Measurements from ENCODE around the gene TP53I11.

Gene TP53I11

DNA sequence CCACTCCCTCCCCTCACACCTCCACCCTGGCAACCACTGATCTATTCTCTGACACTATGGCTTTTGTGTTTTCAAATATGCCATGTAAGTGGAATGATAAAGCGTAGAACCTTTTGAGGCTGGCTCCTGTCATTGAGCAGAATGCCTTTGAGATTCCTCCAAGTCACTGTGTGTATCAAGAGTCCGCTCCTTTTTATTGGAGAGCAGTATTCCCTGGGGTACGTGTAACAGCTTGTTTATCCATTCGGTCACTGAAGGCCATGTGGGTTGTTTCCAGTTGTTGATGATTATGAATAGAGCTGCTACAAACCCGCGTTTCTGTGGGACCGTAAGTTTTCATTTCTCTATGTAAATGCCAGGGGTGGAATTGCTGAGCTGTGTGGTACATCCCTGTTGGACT, 10.3 kb downstream of the TP53I11 start:
- H3K4me3 ChIP-seq (ENCODE audit: low read depth, low read length) = no peak overlapping the region
- no peak for TF ChIP-seq POLR2A (IDR thresholded peaks at IDR 0.05; ENCODE audit: extremely low read depth, insufficient read length)
- TF ChIP-seq, protein P1, sequence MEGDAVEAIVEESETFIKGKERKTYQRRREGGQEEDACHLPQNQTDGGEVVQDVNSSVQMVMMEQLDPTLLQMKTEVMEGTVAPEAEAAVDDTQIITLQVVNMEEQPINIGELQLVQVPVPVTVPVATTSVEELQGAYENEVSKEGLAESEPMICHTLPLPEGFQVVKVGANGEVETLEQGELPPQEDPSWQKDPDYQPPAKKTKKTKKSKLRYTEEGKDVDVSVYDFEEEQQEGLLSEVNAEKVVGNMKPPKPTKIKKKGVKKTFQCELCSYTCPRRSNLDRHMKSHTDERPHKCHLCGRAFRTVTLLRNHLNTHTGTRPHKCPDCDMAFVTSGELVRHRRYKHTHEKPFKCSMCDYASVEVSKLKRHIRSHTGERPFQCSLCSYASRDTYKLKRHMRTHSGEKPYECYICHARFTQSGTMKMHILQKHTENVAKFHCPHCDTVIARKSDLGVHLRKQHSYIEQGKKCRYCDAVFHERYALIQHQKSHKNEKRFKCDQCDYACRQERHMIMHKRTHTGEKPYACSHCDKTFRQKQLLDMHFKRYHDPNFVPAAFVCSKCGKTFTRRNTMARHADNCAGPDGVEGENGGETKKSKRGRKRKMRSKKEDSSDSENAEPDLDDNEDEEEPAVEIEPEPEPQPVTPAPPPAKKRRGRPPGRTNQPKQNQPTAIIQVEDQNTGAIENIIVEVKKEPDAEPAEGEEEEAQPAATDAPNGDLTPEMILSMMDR (IDR thresholded peaks at IDR 0.05; ENCODE audit: low read depth, low read length) = no peak
- no peak for TF ChIP-seq MYC (IDR thresholded peaks at IDR 0.05; ENCODE audit: low read depth, low read length)
- TF ChIP-seq, protein P2, sequence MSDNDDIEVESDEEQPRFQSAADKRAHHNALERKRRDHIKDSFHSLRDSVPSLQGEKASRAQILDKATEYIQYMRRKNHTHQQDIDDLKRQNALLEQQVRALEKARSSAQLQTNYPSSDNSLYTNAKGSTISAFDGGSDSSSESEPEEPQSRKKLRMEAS (IDR thresholded peaks at IDR 0.05; ENCODE audit: low read depth, low read length) = no peak
- no peak for DNase-seq (ENCODE audit: low read depth)

DNA sequence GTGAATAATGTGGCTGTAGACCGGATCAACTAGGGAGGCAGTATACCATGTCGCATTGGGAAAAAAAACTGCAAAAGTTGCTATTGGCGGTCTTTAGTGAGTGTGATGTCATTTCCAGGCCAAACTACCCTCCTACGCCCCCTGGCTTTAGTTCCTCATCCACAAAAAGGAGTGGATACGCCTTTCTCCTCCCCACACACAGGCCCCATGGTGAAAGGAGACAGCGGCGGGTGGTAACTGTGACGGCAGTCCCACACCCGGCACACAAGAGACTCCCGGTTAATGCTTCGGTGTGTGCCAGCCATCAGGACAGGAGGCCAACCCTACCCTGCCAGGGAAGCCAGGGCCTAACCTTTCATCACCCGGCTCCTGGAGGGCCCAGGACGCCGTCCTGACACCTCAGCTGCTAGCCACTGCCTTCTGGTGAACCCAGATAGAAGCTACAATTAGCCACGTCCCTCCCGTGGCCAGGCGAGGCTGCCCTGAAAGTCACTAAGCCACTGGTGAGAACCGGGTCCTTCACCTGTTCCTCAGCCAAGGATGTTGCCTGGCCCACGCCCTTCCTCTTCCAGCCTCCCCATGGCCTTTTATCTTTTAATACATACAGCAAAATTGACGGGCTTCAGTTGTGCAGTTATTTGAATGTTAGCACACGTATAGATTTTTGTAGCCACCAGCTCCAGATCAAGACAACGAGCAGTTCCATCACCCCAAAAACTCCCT, 10.8 kb downstream of the TP53I11 start:
- TF ChIP-seq, protein P2 (IDR thresholded peaks at IDR 0.05; ENCODE audit: low read depth, low read length) = no peak
- TF ChIP-seq, protein P1 (IDR thresholded peaks at IDR 0.05; ENCODE audit: low read depth, low read length) = peak; percentile 52
- H3K4me3 ChIP-seq (ENCODE audit: low read depth, low read length) = no peak overlapping the region
- DNase-seq (ENCODE audit: low read depth) = peak; percentile 88

DNA sequence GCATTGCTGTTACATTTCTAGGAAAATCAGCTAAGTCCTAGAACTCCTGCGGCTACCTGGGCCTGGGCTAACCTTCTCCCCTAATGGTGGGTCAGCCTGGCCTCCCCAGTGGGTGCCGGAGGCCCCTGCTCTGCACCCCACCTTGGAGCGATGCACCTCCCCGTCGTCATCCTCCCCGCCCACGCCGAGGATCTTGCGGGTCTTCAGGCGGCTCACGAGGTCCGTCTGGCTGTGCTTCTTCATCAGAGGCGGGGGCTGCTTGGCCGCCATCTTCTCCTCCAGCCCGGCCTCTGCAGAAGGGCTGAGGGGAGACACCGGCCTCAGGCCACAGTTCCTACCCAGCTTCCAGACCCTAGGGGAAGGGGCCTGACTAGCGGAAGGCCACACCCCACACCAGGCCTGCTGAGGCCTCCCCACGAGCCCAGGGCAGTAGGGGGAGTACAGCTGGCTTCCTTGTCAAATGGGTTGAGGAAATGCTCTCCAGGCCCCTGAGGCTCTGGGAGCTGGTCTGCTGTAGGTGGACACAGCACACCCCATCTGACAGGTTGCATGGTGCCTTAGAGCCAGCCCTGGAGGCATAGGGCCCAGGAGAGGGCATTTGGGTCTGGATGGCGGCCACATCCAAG, 12.5 kb downstream of the TP53I11 start:
- DNase-seq (ENCODE audit: low read depth) = no peak
- TF ChIP-seq MYC (IDR thresholded peaks at IDR 0.05; ENCODE audit: low read depth, low read length) (no peak), POLR2A (IDR thresholded peaks at IDR 0.05; ENCODE audit: extremely low read depth, insufficient read length) (no peak)
- TF ChIP-seq, protein P2 (IDR thresholded peaks at IDR 0.05; ENCODE audit: low read depth, low read length) = no peak
- TF ChIP-seq, protein P1 (IDR thresholded peaks at IDR 0.05; ENCODE audit: low read depth, low read length) = no peak
- H3K4me3 ChIP-seq (ENCODE audit: low read depth, low read length) = no peak overlapping the region

DNA sequence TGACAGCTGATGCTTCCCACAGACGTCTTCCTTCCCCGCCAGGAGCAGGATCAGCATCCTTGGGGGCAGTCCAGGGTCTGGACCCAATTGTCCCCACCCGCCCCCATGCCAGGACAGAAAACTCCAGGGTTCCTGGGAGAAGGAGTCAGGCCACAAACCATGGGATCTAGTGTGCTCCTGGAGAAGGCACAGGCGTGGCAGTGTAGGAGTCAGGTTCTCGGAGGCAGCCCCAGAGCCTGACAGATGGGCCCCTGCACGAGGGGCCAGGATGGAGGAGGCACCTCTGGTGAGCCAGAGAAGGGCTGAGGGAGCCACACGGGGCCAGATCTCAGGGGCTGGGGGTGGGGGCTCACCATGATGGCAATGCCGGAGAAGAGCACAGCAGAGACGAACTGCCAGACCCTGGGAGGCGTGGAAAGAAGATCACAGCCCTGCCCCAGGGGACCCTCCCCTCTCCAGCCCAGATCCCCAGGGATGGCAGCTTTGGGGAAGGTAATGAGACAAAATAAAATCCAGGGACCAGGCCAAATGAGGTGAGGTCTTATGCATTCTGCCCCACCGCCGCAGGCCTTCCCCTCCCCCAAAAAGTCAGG, 13.6 kb downstream of the TP53I11 start:
- TF ChIP-seq, protein P2 (IDR thresholded peaks at IDR 0.05; ENCODE audit: low read depth, low read length) = no peak
- no peak overlapping the region for H3K4me3 ChIP-seq (ENCODE audit: low read depth, low read length)
- DNase-seq (ENCODE audit: low read depth) = no peak

DNA sequence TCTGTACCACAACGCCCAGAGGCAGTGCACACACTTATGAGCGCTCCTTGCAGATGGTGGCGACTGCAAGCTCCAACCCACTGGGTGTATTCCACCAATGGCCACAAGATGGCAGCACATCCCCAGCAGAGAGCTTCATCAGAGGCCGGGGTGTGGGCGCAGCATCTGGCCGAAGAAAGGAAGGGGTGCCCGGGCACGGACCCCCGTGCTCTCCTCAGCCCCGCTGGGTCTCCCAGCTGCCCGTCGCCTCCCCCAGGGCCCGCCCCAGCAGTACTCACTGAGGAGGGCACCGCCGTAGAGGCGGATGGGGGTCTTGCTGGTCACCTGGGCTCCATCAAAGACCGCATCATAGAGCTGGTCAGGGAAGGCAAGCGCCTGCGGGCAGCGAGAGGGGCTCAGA, 14.2 kb downstream of the TP53I11 start:
- DNase-seq (ENCODE audit: low read depth) = peak; percentile 87
- TF ChIP-seq MYC (IDR thresholded peaks at IDR 0.05; ENCODE audit: low read depth, low read length) (no peak), POLR2A (IDR thresholded peaks at IDR 0.05; ENCODE audit: extremely low read depth, insufficient read length) (no peak)
- TF ChIP-seq, protein P2 (IDR thresholded peaks at IDR 0.05; ENCODE audit: low read depth, low read length) = no peak
- TF ChIP-seq, protein P1 (IDR thresholded peaks at IDR 0.05; ENCODE audit: low read depth, low read length) = peak; percentile 78
- no peak overlapping the region for H3K4me3 ChIP-seq (ENCODE audit: low read depth, low read length)

DNA sequence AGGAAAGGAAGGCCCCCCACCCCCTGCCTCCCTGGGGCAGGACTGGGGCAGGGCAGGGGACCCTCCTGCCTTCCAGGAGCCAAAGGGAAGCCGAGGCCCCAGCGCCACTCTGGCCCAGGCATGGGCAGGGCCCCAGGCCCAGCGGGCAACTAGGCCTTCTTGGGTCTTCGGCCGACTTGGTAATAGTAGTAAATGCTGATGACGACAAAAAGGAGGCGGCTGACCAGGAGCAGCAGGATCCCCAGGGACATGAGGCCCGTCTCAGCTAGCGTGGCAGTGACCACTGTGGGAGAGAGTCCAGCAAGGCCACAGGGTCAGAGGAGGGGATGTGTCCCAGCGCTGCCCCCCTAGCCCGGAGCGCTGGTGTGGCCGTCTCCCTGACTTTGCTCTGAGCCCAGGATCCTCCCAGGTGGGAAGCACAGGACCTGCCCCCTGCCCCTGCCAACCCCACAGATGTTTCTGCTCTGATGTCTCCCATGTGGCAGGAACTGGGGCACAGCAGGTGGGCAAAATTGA, 15.9 kb downstream of the TP53I11 start:
- TF ChIP-seq, protein P1 (IDR thresholded peaks at IDR 0.05; ENCODE audit: low read depth, low read length) = no peak
- TF ChIP-seq MYC (IDR thresholded peaks at IDR 0.05; ENCODE audit: low read depth, low read length) (no peak), POLR2A (IDR thresholded peaks at IDR 0.05; ENCODE audit: extremely low read depth, insufficient read length) (no peak)
- TF ChIP-seq, protein P2 (IDR thresholded peaks at IDR 0.05; ENCODE audit: low read depth, low read length) = no peak
- no peak overlapping the region for H3K4me3 ChIP-seq (ENCODE audit: low read depth, low read length)

More for the DNA sequence above, 15.9 kb downstream of the TP53I11 start:
- DNase-seq (ENCODE audit: low read depth) = no peak

Measured in NB4 (cell line).